Motor neuron (in vitro differentiated cells): Measurements from ENCODE around the gene CASP4. TPM values are rescaled to one million over a fixed set of nuclear protein-coding genes. Genes with fewer than 3 reads are reported as not detected.
"Not testable (repeated sequence)": the region's sequence is repeated elsewhere in the genome, so short reads cannot be mapped to it uniquely, and the experiment has no call there.

Experiments
- ATAC-seq, 8 experiments: fragments of 200-7000 bp; cut with Tn5 transposase; replicated peaks in 6 of 8; 2 replicates each; pipeline ENCODE4 v1.8.0; 2021; ENCODE audit warnings: mild to moderate bottlenecking in 8 of 8, moderate library complexity in 8 of 8
- H3K27ac ChIP-seq, 2 donors: fragments of 250-450 bp; sonication (Bioruptor Pico); 2 replicates each; pipeline ENCODE4 v1.9.0; 2021; ENCODE audit warnings: antibody characterized with exemption in 2 of 2, mild to moderate bottlenecking in 2 of 2, moderate library complexity in 1 of 2
- H3K4me1 ChIP-seq, 2 donors: fragments of 250-450 bp; sonication (Bioruptor Pico); replicated peaks in 1 of 2; 2 replicates each; pipeline ENCODE4 v1.6.1; 2021; ENCODE audit warnings: antibody characterized with exemption in 2 of 2, mild to moderate bottlenecking in 2 of 2, moderate library complexity in 1 of 2
- H3K4me3 ChIP-seq, 5 donors: fragments of 250-450 bp; sonication (Bioruptor Pico); 2 replicates each; pipeline ENCODE4 v1.9.0; 2021; ENCODE audit warnings: antibody characterized with exemption in 5 of 5, mild to moderate bottlenecking in 5 of 5, moderate library complexity in 4 of 5
- WGBS, 10 experiments: fragments of 450-650 bp; shearing (Covaris generic); methylation state at CpG; one replicate each; pipeline ENCODE4 v1.0.0; 2022; 5-methylcytosine and 5-hydroxymethylcytosine counted together
- in situ Hi-C, 9 experiments: fragments of 400-800 bp; cut with MboI; loops; one replicate each; pipeline ENCODE4 v1.15.0; 2021; ENCODE audit warnings: low sequenced_read_pairs in 9 of 9, low pct_unique_long_range_greater_than_20kb in 2 of 9; ENCODE audit not compliant: unreplicated experiment in 9 of 9
- total RNA-seq, 8 experiments: library from RNA; unstranded; fragments of 300-600 nt; gene quantifications; 2 replicates each; pipeline versions ENCODE4 v1.2.3 to v1.2.4, GENCODE V29; 2022

CASP4 gene
- total RNA-seq, 8 experiments from 2014 or later = 0.18 to 104 (median 8.6) TPM; not detected in 1

DNA sequence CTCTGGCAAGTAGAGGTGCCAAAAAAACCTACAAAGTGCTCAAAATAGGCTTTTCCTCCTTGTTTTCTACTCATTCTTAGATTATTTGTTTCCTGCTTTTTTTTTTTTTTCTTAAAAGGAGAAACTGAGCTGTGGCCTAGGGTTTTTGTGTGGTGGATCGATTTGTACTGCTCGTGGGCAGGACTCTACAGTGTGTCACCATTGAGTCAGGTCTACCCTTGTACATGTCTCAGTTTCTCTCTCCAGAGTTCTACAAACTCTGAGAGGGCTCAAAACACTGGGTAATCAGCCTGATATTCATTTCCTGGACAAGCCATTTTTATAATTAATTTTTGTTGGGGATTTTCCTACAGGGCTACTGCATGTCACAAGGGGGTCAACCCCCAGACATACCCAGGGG lies 5.2 kb upstream of the CASP4 start:
- ATAC-seq = no peak

DNA sequence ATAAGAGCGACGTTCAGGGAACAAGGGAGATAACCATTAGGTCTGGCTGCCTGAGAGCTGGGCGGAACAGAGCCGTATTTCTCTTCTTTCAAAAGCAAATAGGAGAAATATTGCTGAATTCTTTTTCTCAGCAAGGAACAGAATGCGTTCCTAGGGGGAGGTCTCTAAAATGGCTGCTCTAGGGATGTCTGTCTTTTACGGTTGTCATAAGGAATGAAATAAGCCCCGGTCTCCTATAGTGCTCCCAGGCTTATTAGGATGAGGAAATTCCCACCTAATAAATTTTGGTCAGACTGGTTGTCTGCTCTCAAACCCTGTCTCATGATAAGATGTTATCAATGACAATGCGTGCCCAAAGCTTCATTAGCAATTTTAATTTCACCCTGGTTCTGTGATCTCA lies 4.5 kb upstream of the CASP4 start:
- 82 to 100% (median 89%) methylated on average over 1 to 8 of the region's 8 CpGs; no CpG with 5 or more reads in 1 of the 10 experiments for WGBS, 10 experiments
- not testable (repeated sequence) for H3K27ac ChIP-seq, H3K4me1 ChIP-seq, H3K4me3 ChIP-seq, ATAC-seq
- in situ Hi-C loops = loop anchor here in 1 of 9 experiments (25.0 kb wide), 1 partner anchor 889 kb away; no protein-coding TSS in a partner anchor

More for the DNA sequence above, 5.2 kb upstream of the CASP4 start:
- in situ Hi-C loops = loop anchor here in 1 of 9 experiments (25.0 kb wide), 1 partner anchor 889 kb away; no protein-coding TSS in a partner anchor
- WGBS, 10 experiments = 20 to 83% (median 69%) methylated on average over 1 to 2 of the region's 2 CpGs; no CpG with 5 or more reads in 4 of the 10 experiments
- Histone ChIP-seq H3K4me3 (no peak overlapping the region), H3K27ac (no peak overlapping the region), H3K4me1 (no peaks in the 10 kb centered on the region)

DNA sequence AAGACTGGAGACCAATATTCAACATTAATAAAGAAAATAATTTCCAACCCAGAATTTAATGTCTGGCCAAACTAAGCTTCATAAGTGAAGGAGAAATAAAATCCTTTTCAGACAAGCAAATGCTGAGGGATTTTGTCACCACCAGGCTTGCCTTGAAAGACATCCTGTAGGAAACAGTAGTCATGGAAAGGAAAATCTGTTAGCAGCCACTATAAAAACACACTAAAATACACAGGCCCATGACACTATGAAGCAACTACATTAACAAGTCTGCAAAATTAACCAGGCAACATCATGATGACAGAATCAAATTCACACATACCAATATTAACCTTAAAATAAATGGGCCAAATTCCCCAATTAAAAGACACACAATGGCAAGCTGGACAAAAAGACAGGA lies 2.4 kb upstream of the CASP4 start:
- Histone ChIP-seq H3K4me3 (no peak overlapping the region), H3K4me1 (no peaks in the 10 kb centered on the region), H3K27ac (no peak overlapping the region)
- no peak for ATAC-seq
- in situ Hi-C loops = loop anchor here in 1 of 9 experiments (25.0 kb wide), 1 partner anchor 892 kb away; no protein-coding TSS in a partner anchor

DNA sequence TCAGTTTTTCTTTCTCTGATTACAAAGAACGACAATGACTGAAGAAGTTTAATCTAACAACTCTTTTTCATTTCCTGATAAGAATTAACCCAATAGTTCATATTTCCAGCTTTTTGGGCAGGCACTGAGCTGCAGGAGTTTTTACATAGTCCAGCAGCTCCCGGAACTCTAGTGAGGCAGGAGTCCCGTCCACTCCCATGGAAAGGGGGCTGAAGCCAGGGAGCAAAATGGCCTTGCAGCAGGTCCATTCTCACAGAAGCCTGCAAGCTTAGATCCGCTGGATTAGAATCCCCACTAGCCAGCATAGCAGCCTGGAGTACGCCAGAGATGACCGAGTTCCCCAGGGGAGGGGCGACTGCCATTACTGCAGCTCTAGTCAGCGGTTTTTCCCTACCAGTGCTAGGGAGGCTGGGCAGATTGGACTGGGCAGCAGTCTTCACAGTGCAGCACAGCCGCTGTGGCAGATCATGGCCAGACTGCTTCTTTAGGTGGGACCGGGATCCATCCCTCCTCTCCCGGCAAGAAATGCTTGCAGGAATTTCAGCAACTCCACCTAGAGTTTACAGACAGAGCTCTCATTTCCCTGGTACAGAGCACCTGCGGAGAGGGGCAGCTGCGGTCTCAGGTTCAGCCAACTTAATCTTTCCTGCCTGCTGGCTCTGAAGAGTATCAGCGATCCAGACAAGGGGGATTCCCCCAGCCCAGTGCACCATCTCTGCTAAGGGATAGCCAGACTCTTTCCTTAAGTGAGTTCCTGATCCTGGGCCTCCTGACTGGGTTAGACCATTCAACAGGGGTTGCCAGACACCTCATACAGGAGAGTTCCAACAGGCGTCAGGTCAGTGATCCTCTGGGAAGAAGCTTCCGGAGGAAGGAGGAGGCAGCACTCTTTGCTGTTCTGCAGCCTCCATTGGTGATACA lies 742 bp upstream of the CASP4 start:
- ATAC-seq = peak in 3 of 8 experiments; percentile 50 to 66 (median 61)
- 0 to 100% (median 89%) methylated on average over 1 to 12 of the region's 16 CpGs for WGBS, 10 experiments
- Histone ChIP-seq H3K27ac (no peak overlapping the region), H3K4me1 (no peaks in the 10 kb centered on the region), H3K4me3 (no peak overlapping the region)
- in situ Hi-C loops = loop anchor here in 1 of 9 experiments (25.0 kb wide), 1 partner anchor 893 kb away; no protein-coding TSS in a partner anchor

DNA sequence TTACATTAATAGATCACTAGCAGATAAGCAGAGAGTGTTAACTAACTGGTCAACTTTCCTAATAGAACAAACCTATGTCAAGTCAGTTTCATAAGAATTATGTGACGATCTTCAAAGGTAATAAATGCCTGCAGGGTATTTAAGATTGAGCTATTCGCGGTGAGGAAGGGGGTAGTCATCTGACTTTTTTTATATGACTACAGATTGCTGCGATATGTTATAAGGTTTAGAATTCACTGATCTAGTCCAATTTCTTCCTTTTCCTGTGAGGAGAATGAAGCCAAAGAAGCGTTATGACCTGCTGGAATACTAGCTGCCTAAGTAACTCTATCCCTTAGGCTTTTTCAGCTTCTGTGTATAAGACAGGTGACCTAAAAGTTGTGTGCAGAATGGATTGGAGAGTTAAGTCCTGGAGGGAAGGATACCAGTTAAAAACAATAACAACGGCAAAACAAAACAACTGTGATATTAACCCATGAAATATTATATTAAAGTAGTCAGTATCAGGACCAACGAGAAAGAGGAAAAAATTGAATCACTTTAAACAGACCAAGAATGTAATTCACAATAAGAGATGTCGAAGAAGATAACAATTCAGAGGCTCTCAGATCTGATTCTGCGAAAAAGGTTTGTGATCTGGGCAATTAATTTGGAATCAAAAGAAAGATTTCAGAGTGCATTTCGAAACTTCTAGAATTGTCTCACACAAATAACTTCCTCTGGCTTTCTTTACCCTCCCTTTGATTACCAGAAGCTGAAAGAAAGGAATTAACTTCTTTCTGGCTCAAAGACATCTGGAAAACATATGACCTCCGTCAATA lies 630 bp downstream of the CASP4 start:
- ATAC-seq = peak in 3 of 8 experiments; percentile 42 to 64 (median 58)
- in situ Hi-C loops = loop anchor here in 1 of 9 experiments (25.0 kb wide), 1 partner anchor 895 kb away; no protein-coding TSS in a partner anchor
- WGBS, 10 experiments = 1 to 96% (median 83%) methylated on average over 3 to 11 of the region's 11 CpGs
- Histone ChIP-seq H3K4me3 (no peak overlapping the region), H3K4me1 (no peaks in the 10 kb centered on the region), H3K27ac (no peak overlapping the region)

DNA sequence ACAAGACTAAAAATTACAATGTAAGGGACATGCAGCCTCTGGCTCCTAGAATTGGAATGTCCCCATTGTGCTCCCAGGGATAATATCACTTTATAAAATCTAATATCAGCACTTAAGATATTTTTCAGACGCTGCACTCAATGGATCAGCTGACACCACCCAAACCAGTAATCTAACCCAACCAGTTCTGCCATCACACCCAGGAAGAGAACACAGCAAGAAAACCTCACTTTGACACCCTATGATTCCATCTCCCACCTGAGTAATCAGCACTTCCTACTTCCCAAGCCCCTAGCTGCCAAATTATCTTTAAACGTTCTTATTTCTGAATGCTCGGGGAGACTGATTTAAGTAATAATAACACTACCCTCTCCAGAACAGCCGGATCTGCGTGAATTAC lies 2.6 kb downstream of the CASP4 start:
- H3K27ac ChIP-seq = no peak overlapping the region
- WGBS, 10 experiments = 20 to 100% (median 94%) methylated on average over 1 to 5 of the region's 5 CpGs; no CpG with 5 or more reads in 2 of the 10 experiments
- no peak for ATAC-seq
- H3K4me3 ChIP-seq = no peak overlapping the region
- H3K4me1 ChIP-seq = no peaks in the 10 kb centered on the region
- in situ Hi-C loops = loop anchor here in 1 of 9 experiments (25.0 kb wide), 1 partner anchor 897 kb away; no protein-coding TSS in a partner anchor

DNA sequence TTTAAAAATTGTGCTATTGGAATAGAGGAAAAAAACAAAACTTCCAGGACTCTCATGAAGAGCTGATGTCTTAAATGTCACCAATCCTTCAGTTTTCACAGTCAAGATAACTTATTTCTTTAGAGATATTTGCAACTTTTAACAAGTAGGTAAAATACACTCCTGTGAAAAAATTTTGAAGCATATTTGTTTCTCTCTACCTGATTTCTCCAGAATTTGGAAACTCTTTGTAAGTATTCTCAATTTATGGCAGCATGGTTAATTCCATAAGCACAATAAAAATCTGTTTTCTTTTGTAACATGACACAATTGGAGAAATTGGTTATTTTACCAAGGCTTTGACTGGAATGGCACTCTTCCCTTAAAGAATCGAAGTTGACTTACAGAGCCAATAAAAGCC lies 4.1 kb downstream of the CASP4 start:
- in situ Hi-C loops = loop anchor here in 1 of 9 experiments (25.0 kb wide), 1 partner anchor 898 kb away; no protein-coding TSS in a partner anchor

DNA sequence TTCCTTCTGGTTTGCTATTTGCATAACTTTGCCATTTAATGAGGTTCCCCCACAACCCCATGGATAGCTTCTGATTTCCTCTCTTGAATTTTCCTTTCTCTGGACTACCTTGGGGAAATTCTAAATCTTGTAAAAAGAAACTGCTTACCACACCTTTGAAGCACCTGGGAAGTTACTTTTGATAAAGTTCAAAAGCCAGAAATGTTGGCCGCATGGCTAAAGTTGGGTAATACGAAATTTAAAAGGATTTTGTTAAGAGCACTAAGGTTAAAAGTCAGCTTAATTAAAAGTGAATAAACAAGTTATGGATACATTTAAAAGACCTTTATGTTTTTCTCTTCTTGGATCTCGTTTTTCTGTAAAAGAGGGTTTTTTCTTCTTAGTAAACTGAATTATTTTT lies 5.5 kb downstream of the CASP4 start:
- H3K27ac ChIP-seq = no peak overlapping the region
- WGBS, 10 experiments = 49 to 97% (median 78%) methylated on average over 1 to 3 of the region's 3 CpGs
- H3K4me3 ChIP-seq = no peak overlapping the region
- H3K4me1 ChIP-seq = no peaks in the 10 kb centered on the region
- no peak for ATAC-seq
- in situ Hi-C loops = loop anchor here in 1 of 9 experiments (25.0 kb wide), 1 partner anchor 899 kb away; no protein-coding TSS in a partner anchor

More for the DNA sequence above, 4.1 kb downstream of the CASP4 start:
- Histone ChIP-seq H3K27ac (no peak overlapping the region), H3K4me1 (no peaks in the 10 kb centered on the region), H3K4me3 (no peak overlapping the region)
- ATAC-seq = no peak
- 60 to 100% (median 83%) methylated on average over 1 of the region's 1 CpG; no CpG with 5 or more reads in 2 of the 10 experiments for WGBS, 10 experiments

DNA sequence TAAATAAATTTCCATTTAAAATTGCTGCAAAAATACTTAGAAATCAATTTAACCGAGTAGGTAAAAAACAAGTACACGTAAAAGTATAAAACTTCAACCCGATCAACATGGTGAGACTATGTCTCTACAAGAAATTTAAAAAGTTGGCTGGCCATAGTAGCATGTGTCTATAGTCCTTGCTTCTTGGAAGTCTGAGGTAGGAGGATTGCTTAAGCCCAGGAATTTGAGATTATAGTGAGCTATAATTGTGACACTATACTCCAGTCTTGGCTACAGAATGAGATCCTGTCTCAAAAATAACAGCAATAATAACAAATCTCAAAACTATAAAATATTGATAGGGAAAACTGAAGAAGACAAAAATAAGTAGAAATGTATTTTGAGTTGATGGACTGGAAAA lies 11.1 kb downstream of the CASP4 start:
- in situ Hi-C loops = loop anchor here in 1 of 9 experiments (25.0 kb wide), 1 partner anchor 905 kb away; no protein-coding TSS in a partner anchor
- ATAC-seq = no peak
- WGBS, 10 experiments = 42 to 100% (median 77%) methylated on average over 1 to 3 of the region's 3 CpGs; no CpG with 5 or more reads in 1 of the 10 experiments
- Histone ChIP-seq H3K4me3 (no peak overlapping the region), H3K4me1 (no peaks in the 10 kb centered on the region), H3K27ac (no peak overlapping the region)

DNA sequence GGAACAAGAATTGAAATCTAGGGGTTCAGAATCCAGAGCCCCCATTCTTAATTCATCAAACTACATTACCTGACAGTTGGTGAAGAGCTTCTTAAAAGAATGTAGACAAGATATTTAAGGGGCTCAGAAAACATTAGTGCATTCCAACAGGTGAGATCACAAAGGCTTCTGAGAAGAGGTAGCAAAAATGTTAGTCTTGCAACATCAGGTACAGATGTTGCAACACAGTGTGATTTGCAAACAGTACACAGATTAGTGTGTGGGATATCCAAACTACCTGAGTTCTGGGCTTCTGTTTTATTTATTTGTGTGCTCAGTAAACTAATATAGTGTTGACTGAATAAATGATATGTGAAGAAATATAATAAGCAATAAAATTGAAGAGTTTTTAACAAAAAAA lies 11.8 kb downstream of the CASP4 start:
- H3K4me1 ChIP-seq = no peaks in the 10 kb centered on the region
- no peak overlapping the region for H3K4me3 ChIP-seq
- in situ Hi-C loops = loop anchor here in 1 of 9 experiments (25.0 kb wide), 1 partner anchor 906 kb away; no protein-coding TSS in a partner anchor
- no peak overlapping the region for H3K27ac ChIP-seq
- no peak for ATAC-seq

DNA sequence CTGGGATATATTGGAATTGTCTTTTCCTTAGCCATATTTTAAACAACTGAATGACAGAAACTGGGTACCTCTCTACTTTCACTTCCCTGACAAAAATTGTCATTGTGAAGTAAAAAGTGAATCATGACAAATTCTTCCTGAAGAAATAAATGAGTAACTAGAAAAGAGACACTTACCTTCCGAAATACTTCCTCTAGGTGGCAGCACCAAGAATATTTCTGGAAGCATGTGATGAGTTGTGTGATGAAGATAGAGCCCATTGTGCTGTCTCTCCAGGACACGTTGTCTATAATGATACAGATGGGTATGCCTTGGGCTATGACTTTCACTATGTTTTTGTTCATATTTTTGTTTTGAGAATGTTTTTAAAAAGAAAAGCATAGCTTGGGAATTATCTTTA lies 21.5 kb downstream of the CASP4 start:
- no peaks in the 10 kb centered on the region for H3K4me1 ChIP-seq
- no peak overlapping the region for H3K27ac ChIP-seq
- ATAC-seq = peak in 3 of 8 experiments; percentile 69 to 75 (median 72)
- 10 to 60% (median 33%) methylated on average over 1 to 2 of the region's 2 CpGs; no CpG with 5 or more reads in 1 of the 10 experiments for WGBS, 10 experiments
- in situ Hi-C loops = no loop called here
- no peak overlapping the region for H3K4me3 ChIP-seq

DNA sequence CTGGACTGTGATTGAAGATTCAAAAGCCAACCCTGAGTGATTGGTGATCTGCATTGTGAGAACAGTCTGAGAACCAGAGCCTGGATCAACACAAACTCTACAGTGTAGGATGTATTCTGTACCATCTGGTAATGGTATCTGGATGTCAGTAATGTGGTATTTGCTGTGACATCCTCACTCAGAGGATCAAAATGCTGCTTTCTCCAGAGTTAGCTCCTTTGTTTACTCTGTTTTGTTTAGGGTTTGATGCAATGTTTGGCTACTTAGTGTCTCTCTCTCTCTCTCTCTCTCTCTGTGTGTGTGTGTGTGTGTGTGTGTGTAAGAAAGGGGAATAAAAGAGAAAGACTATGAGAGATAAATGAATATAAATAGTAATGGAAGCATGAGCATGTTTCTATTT lies 24.3 kb downstream of the CASP4 start:
- peak in 2 of 8 experiments; percentile 35 to 81 for ATAC-seq
- Histone ChIP-seq H3K27ac (no peak overlapping the region), H3K4me1 (no peaks in the 10 kb centered on the region), H3K4me3 (no peak overlapping the region)
- in situ Hi-C loops = no loop called here
